Measurements from ENCODE around the gene AGER.

DNA sequence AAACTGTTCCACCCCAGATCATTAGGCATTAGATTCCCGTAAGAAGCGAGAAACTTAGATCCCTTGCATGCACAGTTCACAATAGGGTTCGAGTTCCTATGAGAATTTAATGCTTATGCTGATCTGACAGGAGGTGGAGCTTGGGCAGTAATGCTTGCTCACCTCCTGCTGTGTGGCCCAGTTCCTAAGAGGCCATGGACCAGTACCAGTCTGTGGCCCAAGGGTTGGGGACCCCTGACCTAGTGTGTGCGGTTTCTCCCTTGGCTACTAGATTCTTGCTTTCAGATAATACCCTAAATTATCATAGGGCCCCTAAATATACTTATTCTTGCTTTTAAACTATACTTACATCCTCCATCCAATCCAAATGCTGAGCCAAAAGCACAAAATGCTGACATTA is 10.3 kb upstream of the AGER start:
- no peak for TF ChIP-seq POLR2AphosphoS5 (IDR thresholded peaks at IDR 0.05)
- TF ChIP-seq EZH2 (IDR thresholded peaks at IDR 0.05; ENCODE audit: borderline replicate concordance, insufficient read depth, low read length, poor library complexity, severe bottlenecking): no peak
- TF ChIP-seq, protein P1, sequence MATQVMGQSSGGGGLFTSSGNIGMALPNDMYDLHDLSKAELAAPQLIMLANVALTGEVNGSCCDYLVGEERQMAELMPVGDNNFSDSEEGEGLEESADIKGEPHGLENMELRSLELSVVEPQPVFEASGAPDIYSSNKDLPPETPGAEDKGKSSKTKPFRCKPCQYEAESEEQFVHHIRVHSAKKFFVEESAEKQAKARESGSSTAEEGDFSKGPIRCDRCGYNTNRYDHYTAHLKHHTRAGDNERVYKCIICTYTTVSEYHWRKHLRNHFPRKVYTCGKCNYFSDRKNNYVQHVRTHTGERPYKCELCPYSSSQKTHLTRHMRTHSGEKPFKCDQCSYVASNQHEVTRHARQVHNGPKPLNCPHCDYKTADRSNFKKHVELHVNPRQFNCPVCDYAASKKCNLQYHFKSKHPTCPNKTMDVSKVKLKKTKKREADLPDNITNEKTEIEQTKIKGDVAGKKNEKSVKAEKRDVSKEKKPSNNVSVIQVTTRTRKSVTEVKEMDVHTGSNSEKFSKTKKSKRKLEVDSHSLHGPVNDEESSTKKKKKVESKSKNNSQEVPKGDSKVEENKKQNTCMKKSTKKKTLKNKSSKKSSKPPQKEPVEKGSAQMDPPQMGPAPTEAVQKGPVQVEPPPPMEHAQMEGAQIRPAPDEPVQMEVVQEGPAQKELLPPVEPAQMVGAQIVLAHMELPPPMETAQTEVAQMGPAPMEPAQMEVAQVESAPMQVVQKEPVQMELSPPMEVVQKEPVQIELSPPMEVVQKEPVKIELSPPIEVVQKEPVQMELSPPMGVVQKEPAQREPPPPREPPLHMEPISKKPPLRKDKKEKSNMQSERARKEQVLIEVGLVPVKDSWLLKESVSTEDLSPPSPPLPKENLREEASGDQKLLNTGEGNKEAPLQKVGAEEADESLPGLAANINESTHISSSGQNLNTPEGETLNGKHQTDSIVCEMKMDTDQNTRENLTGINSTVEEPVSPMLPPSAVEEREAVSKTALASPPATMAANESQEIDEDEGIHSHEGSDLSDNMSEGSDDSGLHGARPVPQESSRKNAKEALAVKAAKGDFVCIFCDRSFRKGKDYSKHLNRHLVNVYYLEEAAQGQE (IDR thresholded peaks at IDR 0.05; ENCODE audit: borderline replicate concordance): no peak
- TF ChIP-seq CTCF (IDR thresholded peaks at IDR 0.05; ENCODE audit: poor library complexity, severe bottlenecking): no peak

Measured in neural cell (in vitro differentiated cells).